Islet precursor cell (in vitro differentiated cells): Measurements from ENCODE around the gene WBP1L.
"Not testable (repeated sequence)": the region's sequence is repeated elsewhere in the genome, so short reads cannot be mapped to it uniquely, and the experiment has no call there.

ENCODE experiments used
- DNase-seq: peaks from one replicate; pipeline ENCODE4 v3.0.0-alpha.2; 2018

Gene WBP1L

GRCh38 chr10:102813734-102814452 is 70.1 kb downstream of the WBP1L start:
- no peak for DNase-seq

GRCh38 chr10:102814453-102814871 is 70.7 kb downstream of the WBP1L start:
- peak; percentile 67 for DNase-seq

- DNase-seq = peak; percentile 65
Observed at GRCh38 chr10:102814873-102815661, 71.3 kb downstream of the WBP1L start.

- DNase-seq = no peak
Observed at GRCh38 chr10:102815790-102816549, 72.2 kb downstream of the WBP1L start.

GRCh38 chr10:102817175-102817574 is 73.4 kb downstream of the WBP1L start:
- DNase-seq = no peak

- peak; percentile 86 for DNase-seq
Observed at GRCh38 chr10:102819054-102819453, 75.3 kb downstream of the WBP1L start.

- not testable (repeated sequence) for DNase-seq
Observed at GRCh38 chr10:102820008-102820407, 76.3 kb downstream of the WBP1L start.

- DNase-seq = no peak
Observed at GRCh38 chr10:102822222-102822621, 78.5 kb downstream of the WBP1L start.

GRCh38 chr10:102824664-102825063 is 80.9 kb downstream of the WBP1L start:
- no peak for DNase-seq

GRCh38 chr10:102826148-102826796 is 82.5 kb downstream of the WBP1L start:
- no peak for DNase-seq

GRCh38 chr10:102827597-102827975 is 83.8 kb downstream of the WBP1L start:
- DNase-seq = peak; percentile 35

GRCh38 chr10:102831322-102832071 is 87.7 kb downstream of the WBP1L start:
- DNase-seq = peak; percentile 50

- no peak for DNase-seq
Observed at GRCh38 chr10:102832248-102832647, 88.5 kb downstream of the WBP1L start.

GRCh38 chr10:102832987-102833386 is 89.2 kb downstream of the WBP1L start:
- DNase-seq = peak; percentile 38

- DNase-seq = peak; percentile 43
Observed at GRCh38 chr10:102834143-102834542, 90.4 kb downstream of the WBP1L start.

GRCh38 chr10:102835007-102835482 is 91.3 kb downstream of the WBP1L start:
- peak; percentile 90 for DNase-seq

- DNase-seq = peak; percentile 35
Observed at GRCh38 chr10:102837230-102837721, 93.5 kb downstream of the WBP1L start, which contains the start of gene CYP17A1. TSS of gene CYP17A1 (minus strand) at chr10:102837413. CDS start at chr10:102837361, 52 bp downstream.

GRCh38 chr10:102838276-102838927 is 94.7 kb downstream of the WBP1L start:
- not testable (repeated sequence) for DNase-seq

- DNase-seq = no peak
Observed at GRCh38 chr10:102841827-102842345, 98.1 kb downstream of the WBP1L start.

GRCh38 chr10:102843139-102843538 is 99.4 kb downstream of the WBP1L start:
- DNase-seq = not testable (repeated sequence)
